ENCODE data around the gene CNPY1.

DNA sequence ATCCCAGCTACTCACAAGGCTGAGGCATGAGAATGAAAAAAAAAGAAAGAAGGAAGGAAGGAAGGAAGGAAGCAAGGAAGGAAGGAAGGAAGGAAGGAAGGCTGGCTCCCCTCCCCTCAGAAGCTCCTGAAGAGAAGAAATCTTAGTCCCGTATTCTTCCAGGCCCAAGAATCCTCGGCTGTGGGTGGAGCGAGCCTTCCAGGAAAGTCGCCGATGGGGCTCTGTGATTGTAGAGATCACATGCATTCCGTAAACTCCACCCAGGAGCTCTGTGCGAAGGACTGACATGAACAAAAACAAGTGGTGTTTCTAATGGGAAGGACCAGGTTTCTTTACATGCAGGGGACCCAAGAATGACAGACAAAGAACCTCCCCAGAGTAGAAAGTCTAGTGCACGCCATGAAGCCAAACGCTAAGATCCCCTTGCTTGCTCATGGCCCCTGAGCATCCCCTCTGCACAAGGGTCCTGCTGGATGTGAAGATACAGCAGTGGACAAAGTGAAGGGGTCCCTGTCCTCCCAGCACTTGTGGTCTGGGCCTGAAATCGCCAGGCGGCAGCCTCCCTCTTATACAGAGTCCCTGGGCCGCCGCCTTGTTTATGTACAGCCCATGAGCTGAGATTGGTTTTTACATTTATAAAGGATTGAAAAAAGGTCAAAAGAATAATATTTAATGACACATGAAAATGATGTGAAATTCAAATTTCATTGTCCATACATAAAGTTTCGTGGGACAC is 25.2 kb downstream of the CNPY1 start:
- TF ChIP-seq CTCF (IDR thresholded peaks at IDR 0.05), result no peak
- no peak for TF ChIP-seq POLR2A (IDR thresholded peaks at IDR 0.05)

Measured in vagina (tissue), 2 donors.